Progenitor cell of endocrine pancreas (in vitro differentiated cells): ENCODE data around the gene CTNNA1. TPM values are rescaled to one million over a fixed set of nuclear protein-coding genes. Genes with fewer than 3 reads are reported as not detected.

Experiments used
- DNase-seq: peaks from one replicate; pipeline ENCODE4 v3.0.0; 2021; ENCODE audit warnings: low spot score; ENCODE audit not compliant: unreplicated experiment
- H3K27ac Mint-ChIP-seq: 2 replicates; pipeline ENCODE4 v1.8.0; 2021; ENCODE audit warnings: mild to moderate bottlenecking, moderate library complexity, mixed read lengths
- H3K27me3 Mint-ChIP-seq: 2 replicates; pipeline ENCODE4 v1.8.0; 2021; ENCODE audit warnings: mixed read lengths
- H3K36me3 Mint-ChIP-seq: 2 replicates; pipeline ENCODE4 v1.8.0; 2022; ENCODE audit warnings: mixed read lengths; ENCODE audit not compliant: insufficient read depth
- H3K4me1 Mint-ChIP-seq: 2 replicates; pipeline ENCODE4 v1.8.0; 2021; ENCODE audit warnings: low read depth, mixed read lengths
- H3K4me3 Mint-ChIP-seq: 2 replicates; pipeline ENCODE4 v1.8.0; 2021; ENCODE audit warnings: low read depth, mild to moderate bottlenecking, moderate library complexity, mixed read lengths
- H3K9me3 Mint-ChIP-seq: 2 replicates; pipeline ENCODE4 v1.8.0; 2021; ENCODE audit warnings: low read depth, mixed read lengths
- CTCF ChIP-seq: fragments of 200-600 bp; sonication (generic); IDR thresholded peaks from one replicate; pipeline ENCODE4 v1.5.0; 2021; ENCODE audit warnings: antibody characterized with exemption, mild to moderate bottlenecking; ENCODE audit not compliant: unreplicated experiment
- total RNA-seq: library from RNA; stranded (reverse); gene quantifications from 2 replicates; pipeline ENCODE4 v1.2.1, GENCODE V29; 2021

CTNNA1 gene
- total RNA-seq, 1 donor from 2014 or later = 394 TPM

GRCh38 chr5:138950421-138951031 is 197.3 kb downstream of the CTNNA1 start:
- H3K36me3 Mint-ChIP-seq = peaks cover 1% of the 10 kb centered on the region
- TF ChIP-seq CTCF = no peak
- no peaks in the 10 kb centered on the region for H3K9me3 Mint-ChIP-seq
- no peaks in the 10 kb centered on the region for H3K27me3 Mint-ChIP-seq
- H3K27ac Mint-ChIP-seq = peak overlapping the region; percentile 14
- H3K4me1 Mint-ChIP-seq = peaks cover 25% of the 10 kb centered on the region
- DNase-seq = no peak
- no peak overlapping the region for H3K4me3 Mint-ChIP-seq

- H3K4me3 Mint-ChIP-seq = no peak overlapping the region
- H3K4me1 Mint-ChIP-seq = peaks cover 24% of the 10 kb centered on the region
- no peaks in the 10 kb centered on the region for H3K27me3 Mint-ChIP-seq
- peaks cover 1% of the 10 kb centered on the region for H3K36me3 Mint-ChIP-seq
- DNase-seq = no peak
- TF ChIP-seq CTCF = no peak
- H3K27ac Mint-ChIP-seq = peak overlapping the region; percentile 14
- no peaks in the 10 kb centered on the region for H3K9me3 Mint-ChIP-seq
Observed at GRCh38 chr5:138951091-138951985, 198.1 kb downstream of the CTNNA1 start.

GRCh38 chr5:138951986-138952735 is 198.9 kb downstream of the CTNNA1 start:
- H3K36me3 Mint-ChIP-seq = peaks cover 1% of the 10 kb centered on the region
- H3K9me3 Mint-ChIP-seq = no peaks in the 10 kb centered on the region
- H3K27me3 Mint-ChIP-seq = no peaks in the 10 kb centered on the region
- peaks cover 24% of the 10 kb centered on the region for H3K4me1 Mint-ChIP-seq
- TF ChIP-seq CTCF = no peak
- H3K4me3 Mint-ChIP-seq = no peak overlapping the region
- H3K27ac Mint-ChIP-seq = no peak overlapping the region
- no peak for DNase-seq

- no peak for TF ChIP-seq CTCF
- H3K27ac Mint-ChIP-seq = no peak overlapping the region
Observed at GRCh38 chr5:138952962-138953361, 199.7 kb downstream of the CTNNA1 start.

More at GRCh38 chr5:138952962-138953361, 199.7 kb downstream of the CTNNA1 start:
- H3K4me3 Mint-ChIP-seq = no peak overlapping the region
- H3K9me3 Mint-ChIP-seq = no peaks in the 10 kb centered on the region
- peaks cover 1% of the 10 kb centered on the region for H3K36me3 Mint-ChIP-seq
- peaks cover 18% of the 10 kb centered on the region for H3K4me1 Mint-ChIP-seq
- H3K27me3 Mint-ChIP-seq = no peaks in the 10 kb centered on the region
- DNase-seq = no peak
